HCT116 (cell line): ENCODE measurements around the gene NUP43. TPM values are rescaled to one million over a fixed set of nuclear protein-coding genes. Genes with fewer than 3 reads are reported as not detected.

ENCODE experiments used
- ATAC-seq: fragments of 200-7000 bp; cut with Tn5 transposase; 2 replicates; pipeline ENCODE4 v1.9.1; 2020; ENCODE audit warnings: mild to moderate bottlenecking, moderate library complexity
- BruUV-seq: library from RNA; stranded (reverse); fragments of 400-500 nt; replicated peaks from 2 replicates; lab custom pipeline; 2021; lab: Mats Ljungman, UMichigan
- CTCF ChIA-PET: fragments of 300-600 bp; sonication (Branson Sonifier 250); formaldehyde crosslinking; loops from one replicate; lab custom pipeline; 2021; ENCODE audit warnings: antibody characterized with exemption; lab: Charles Lee
- POLR2A ChIA-PET: fragments of 300-600, 350-600 bp; sonication (Branson Sonifier 250); formaldehyde crosslinking; loops from one replicate; lab custom pipeline; 2021; ENCODE audit warnings: antibody characterized with exemption; lab: Charles Lee
- RAD21 ChIA-PET, 2 experiments: fragments of 300-600 bp; sonication (Branson Sonifier 250); formaldehyde crosslinking; loops; one replicate each; lab custom pipeline; 2023; ENCODE audit warnings: low total read pairs in 2 of 2; ENCODE audit not compliant: uncharacterized antibody in 2 of 2, unreplicated experiment in 2 of 2, low non-redundant PET in 1 of 2; lab: Charles Lee
- DNase-seq: peaks from one replicate; pipeline ENCODE4 v3.0.0-alpha.2; 2010; ENCODE audit warnings: low read depth, low spot score
- H2AFZ ChIP-seq: fragments of 200-600 bp; shearing (Covaris generic), sonication (generic); 2 replicates; pipeline ENCODE4 v1.6.1; 2017; ENCODE audit warnings: low read depth, mixed run types, mixed read lengths, antibody characterized with exemption, low read length; ENCODE audit not compliant: poor library complexity, severe bottlenecking
- H3K27ac ChIP-seq: 2 replicates; pipeline ENCODE4 v1.5.1; 2012; ENCODE audit warnings: low read depth, low read length
- H3K27me3 ChIP-seq: fragments of 200-600 bp; sonication (generic); 2 replicates; pipeline ENCODE4 v1.6.1; 2016; ENCODE audit warnings: mixed run types, low read length, mixed read lengths; ENCODE audit not compliant: insufficient read depth
- H3K36me3 ChIP-seq, 2 experiments: fragments of 200-500 bp in 1 of 2; fragments of 200-600 bp in 1 of 2; sonication (Bioruptor generic) in 1 of 2; sonication (generic) in 1 of 2; 2 replicates each; pipeline versions ENCODE4 v1.5.1 to v1.6.1; 2014 to 2016; ENCODE audit warnings: low read length in 2 of 2, inconsistent platforms in 1 of 2, mixed read lengths in 1 of 2, mixed run types in 1 of 2; ENCODE audit not compliant: insufficient read depth in 2 of 2, control insufficient read depth in 1 of 2
- H3K4me1 ChIP-seq, 2 experiments: fragments of 200-600 bp in 1 of 2; sonication (generic) in 1 of 2; 2 replicates each; pipeline versions ENCODE4 v1.5.1 to v1.6.1; 2012 to 2017; ENCODE audit warnings: low read length in 2 of 2, inconsistent platforms in 1 of 2, mild to moderate bottlenecking in 1 of 2, mixed read lengths in 1 of 2, mixed run types in 1 of 2, moderate library complexity in 1 of 2; ENCODE audit not compliant: insufficient read depth in 2 of 2, control insufficient read depth in 1 of 2
- H3K4me2 ChIP-seq: fragments of 200-600 bp; sonication (generic); 2 replicates; pipeline ENCODE4 v1.6.1; 2017; ENCODE audit warnings: mixed run types, low read length, mixed read lengths
- H3K4me3 ChIP-seq, 2 experiments: fragments of 200-600 bp in 1 of 2; sonication (generic) in 1 of 2; replicated peaks in 1 of 2; 2 replicates each; pipeline ENCODE4 v1.5.1; 2011 to 2016; ENCODE audit warnings: low read length in 2 of 2, control low read depth in 1 of 2, low read depth in 1 of 2, mild to moderate bottlenecking in 1 of 2, mixed read lengths in 1 of 2, mixed run types in 1 of 2
- H3K79me2 ChIP-seq: fragments of 200-600 bp; sonication (generic); 2 replicates; pipeline ENCODE4 v1.6.1; 2017; ENCODE audit warnings: mild to moderate bottlenecking, mixed run types, low read length, moderate library complexity, mixed read lengths; ENCODE audit not compliant: insufficient read depth
- H3K9ac ChIP-seq: fragments of 200-600 bp; sonication (generic); 2 replicates; pipeline ENCODE4 v1.6.1; 2016; ENCODE audit warnings: low read length, mixed read lengths
- H3K9me2 ChIP-seq: fragments of 200-600 bp; sonication (generic), shearing (Covaris generic); 2 replicates; pipeline ENCODE4 v1.6.1; 2017; ENCODE audit warnings: mixed run types, mild to moderate bottlenecking, moderate library complexity; ENCODE audit not compliant: insufficient read depth
- H3K9me3 ChIP-seq, 2 experiments: fragments of 200-500 bp in 1 of 2; fragments of 200-600 bp in 1 of 2; sonication (Bioruptor generic) in 1 of 2; sonication (generic) in 1 of 2; 2 replicates each; pipeline ENCODE4 v1.6.1; 2014 to 2017; ENCODE audit warnings: low read length in 2 of 2, mixed read lengths in 2 of 2, inconsistent platforms in 1 of 2, low read depth in 1 of 2, mild to moderate bottlenecking in 1 of 2, mixed run types in 1 of 2, moderate library complexity in 1 of 2; ENCODE audit not compliant: control insufficient read depth in 1 of 2, insufficient read depth in 1 of 2
- H4K20me1 ChIP-seq: fragments of 200-600 bp; sonication (generic), shearing (Covaris generic); 2 replicates; pipeline ENCODE4 v1.6.1; 2017; ENCODE audit warnings: mixed run types, mild to moderate bottlenecking, moderate library complexity; ENCODE audit not compliant: insufficient read depth
- ATF3 ChIP-seq: IDR thresholded peaks from 2 replicates; pipeline ENCODE4 v1.6.1; 2012
- CBX3 ChIP-seq: IDR thresholded peaks from 2 replicates; pipeline ENCODE4 v1.6.1; 2012; ENCODE audit warnings: low read depth
- CTCF ChIP-seq, 3 experiments: fragments of 200-600 bp in 1 of 3; sonication (generic) in 1 of 3; IDR thresholded peaks in 2 of 3; conservative IDR thresholded peaks in 1 of 3; 2 replicates each; pipeline ENCODE4 v1.5.1; 2012 to 2017; ENCODE audit warnings: low read depth in 2 of 3, low read length in 2 of 3, antibody characterized with exemption in 1 of 3, borderline replicate concordance in 1 of 3, control low read depth in 1 of 3, mild to moderate bottlenecking in 1 of 3, mixed read lengths in 1 of 3, mixed run types in 1 of 3, moderate library complexity in 1 of 3; ENCODE audit not compliant: insufficient read depth in 1 of 3
- EGR1 ChIP-seq: IDR thresholded peaks from 2 replicates; pipeline ENCODE4 v1.6.1; 2012; ENCODE audit warnings: low read depth
- EZH2 ChIP-seq: fragments of 200-600 bp; sonication (generic); IDR thresholded peaks from 2 replicates; pipeline ENCODE4 v1.6.1; 2017; ENCODE audit warnings: antibody characterized with exemption, mixed run types
- EZH2phosphoT487 ChIP-seq: fragments of 200-600 bp; IDR thresholded peaks from 2 replicates; pipeline ENCODE4 v1.6.1; 2018; ENCODE audit warnings: antibody characterized with exemption, borderline replicate concordance
- FOSL1 ChIP-seq: IDR thresholded peaks from 2 replicates; pipeline ENCODE4 v1.6.1; 2012; ENCODE audit warnings: low read depth
- JUND ChIP-seq: IDR thresholded peaks from 2 replicates; pipeline ENCODE4 v1.6.1; 2012
- MAX ChIP-seq: IDR thresholded peaks from 2 replicates; pipeline ENCODE4 v1.6.1; 2012
- SIN3A ChIP-seq: IDR thresholded peaks from 2 replicates; pipeline ENCODE4 v1.6.1; 2012; ENCODE audit warnings: low read depth
- TCF7L2 ChIP-seq: IDR thresholded peaks from 2 replicates; pipeline ENCODE4 v1.7.0; 2011; ENCODE audit warnings: borderline replicate concordance, inconsistent platforms; ENCODE audit not compliant: insufficient read depth, insufficient read length; ENCODE audit errors: extremely low read depth
- YY1 ChIP-seq: IDR thresholded peaks from 2 replicates; pipeline ENCODE4 v1.6.1; 2011; ENCODE audit warnings: low read length, low read depth, moderate library complexity, mild to moderate bottlenecking; ENCODE audit not compliant: insufficient replicate concordance; ENCODE audit errors: extremely low read depth
- ZBTB33 ChIP-seq: IDR thresholded peaks from 2 replicates; pipeline ENCODE4 v1.6.1; 2011; ENCODE audit warnings: mild to moderate bottlenecking, low read length, moderate library complexity; ENCODE audit not compliant: insufficient replicate concordance; ENCODE audit errors: extremely low read depth
- ZFX ChIP-seq: fragments of 450-650 bp; IDR thresholded peaks from 2 replicates; pipeline ENCODE4 v1.6.1; 2017
- ZNF274 ChIP-seq: fragments of 200-500 bp; sonication (Bioruptor generic); IDR thresholded peaks from 2 replicates; pipeline ENCODE4 v1.6.1; 2014; ENCODE audit warnings: mild to moderate bottlenecking, low read depth, low read length, inconsistent platforms
- intact Hi-C: fragments of 100-400 bp; cut with micrococcal nuclease; formaldehyde crosslinking; loops from 2 replicates; pipeline ENCODE4 v1.10.0; 2022
- total RNA-seq: library from RNA; stranded (reverse); gene quantifications from one replicate; pipeline ENCODE4 v1.2.1, GENCODE V29; 2021; ENCODE audit not compliant: unreplicated experiment
- TF ChIP-seq, protein P1 (sequence below): IDR thresholded peaks from 2 replicates; pipeline ENCODE4 v1.6.1; 2012; ENCODE audit warnings: low read depth

NUP43 gene
- total RNA-seq, 1 experiment from 2014 or later: 51.0 TPM

DNA sequence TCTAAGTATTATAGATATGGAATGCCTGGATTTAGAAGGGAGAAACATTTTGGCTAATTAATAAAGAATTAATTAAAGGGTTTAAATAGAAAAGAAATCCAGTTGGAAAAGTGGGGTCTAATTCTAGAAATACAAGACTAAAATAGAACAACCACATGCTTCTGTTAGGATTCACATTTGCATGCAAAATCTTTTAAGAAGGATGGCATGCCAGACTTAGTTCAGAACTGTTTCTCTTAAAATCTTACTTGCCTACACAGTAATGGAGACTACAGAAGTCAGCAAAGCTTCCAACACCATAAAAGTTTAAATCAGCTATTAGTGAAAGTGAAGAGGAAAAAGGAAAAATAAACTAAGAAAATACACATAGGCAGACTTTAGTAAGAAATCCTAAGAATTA is 65.1 kb downstream of the NUP43 start (continued):
- TF ChIP-seq SIN3A (no peak), EZH2 (no peak), ATF3 (no peak), ZBTB33 (no peak), FOSL1 (no peak), MAX (no peak), JUND (no peak)

GRCh38 chr6:149680503-149680902 is 65.8 kb downstream of the NUP43 start:
- ATAC-seq: no peak
- Histone ChIP-seq H3K9me2 (no peaks in the 10 kb centered on the region), H4K20me1 (peaks cover 7% of the 10 kb centered on the region; the same call in 1 of the 2 replicates), H3K4me1 (no peaks in the 10 kb centered on the region), H3K9ac (no peak overlapping the region), H3K27ac (no peak overlapping the region), H3K36me3 (peaks cover 25 to 33% of the 10 kb centered on the region in 2 experiments), H3K9me3 (no peaks in the 10 kb centered on the region), H3K4me3 (no peak overlapping the region), H3K27me3 (no peaks in the 10 kb centered on the region), H2AFZ (no peak overlapping the region), H3K79me2 (peaks cover 40% of the 10 kb centered on the region), H3K4me2 (no peak overlapping the region)
- ChIA-PET CTCF (no interaction called here), POLR2A (no interaction called here), RAD21 (no interaction called here)
- DNase-seq: no peak
- intact Hi-C loops: no loop called here
- TF ChIP-seq CBX3: no peak
- TF ChIP-seq FOSL1: no peak
- no peak for TF ChIP-seq TCF7L2
- no peak for TF ChIP-seq EGR1
- no peak for TF ChIP-seq CTCF (IDR thresholded peaks at IDR 0.05 in 2 of 3, conservative IDR thresholded peaks at IDR 0.05 in 1 of 3; ENCODE audit: borderline replicate concordance in 1 of 3, insufficient read depth in 1 of 3, low read depth in 2 of 3, low read length in 2 of 3)
- no peak for TF ChIP-seq YY1
- TF ChIP-seq SIN3A: no peak
- TF ChIP-seq, protein P1, sequence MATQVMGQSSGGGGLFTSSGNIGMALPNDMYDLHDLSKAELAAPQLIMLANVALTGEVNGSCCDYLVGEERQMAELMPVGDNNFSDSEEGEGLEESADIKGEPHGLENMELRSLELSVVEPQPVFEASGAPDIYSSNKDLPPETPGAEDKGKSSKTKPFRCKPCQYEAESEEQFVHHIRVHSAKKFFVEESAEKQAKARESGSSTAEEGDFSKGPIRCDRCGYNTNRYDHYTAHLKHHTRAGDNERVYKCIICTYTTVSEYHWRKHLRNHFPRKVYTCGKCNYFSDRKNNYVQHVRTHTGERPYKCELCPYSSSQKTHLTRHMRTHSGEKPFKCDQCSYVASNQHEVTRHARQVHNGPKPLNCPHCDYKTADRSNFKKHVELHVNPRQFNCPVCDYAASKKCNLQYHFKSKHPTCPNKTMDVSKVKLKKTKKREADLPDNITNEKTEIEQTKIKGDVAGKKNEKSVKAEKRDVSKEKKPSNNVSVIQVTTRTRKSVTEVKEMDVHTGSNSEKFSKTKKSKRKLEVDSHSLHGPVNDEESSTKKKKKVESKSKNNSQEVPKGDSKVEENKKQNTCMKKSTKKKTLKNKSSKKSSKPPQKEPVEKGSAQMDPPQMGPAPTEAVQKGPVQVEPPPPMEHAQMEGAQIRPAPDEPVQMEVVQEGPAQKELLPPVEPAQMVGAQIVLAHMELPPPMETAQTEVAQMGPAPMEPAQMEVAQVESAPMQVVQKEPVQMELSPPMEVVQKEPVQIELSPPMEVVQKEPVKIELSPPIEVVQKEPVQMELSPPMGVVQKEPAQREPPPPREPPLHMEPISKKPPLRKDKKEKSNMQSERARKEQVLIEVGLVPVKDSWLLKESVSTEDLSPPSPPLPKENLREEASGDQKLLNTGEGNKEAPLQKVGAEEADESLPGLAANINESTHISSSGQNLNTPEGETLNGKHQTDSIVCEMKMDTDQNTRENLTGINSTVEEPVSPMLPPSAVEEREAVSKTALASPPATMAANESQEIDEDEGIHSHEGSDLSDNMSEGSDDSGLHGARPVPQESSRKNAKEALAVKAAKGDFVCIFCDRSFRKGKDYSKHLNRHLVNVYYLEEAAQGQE: no peak
- TF ChIP-seq ZNF274: no peak
- no peak for TF ChIP-seq JUND
- TF ChIP-seq EZH2phosphoT487: no peak
- no peak for TF ChIP-seq ZFX
- no peak for TF ChIP-seq EZH2
- BruUV-seq: no TSS peak
